BJ (cell line): ENCODE data around the gene CDC73. TPM values are rescaled to one million over a fixed set of nuclear protein-coding genes. Genes with fewer than 3 reads are reported as not detected.
"Not testable (repeated sequence)": the region's sequence is repeated elsewhere in the genome, so short reads cannot be mapped to it uniquely, and the experiment has no call there.

Source experiments
- CTCF ChIA-PET: fragments of 350-600 bp; formaldehyde crosslinking; extraction: SDS; loops from one replicate; lab custom pipeline; 2021; ENCODE audit warnings: antibody characterized with exemption, inconsistent platforms; lab: Yijun Ruan, JAX
- POLR2A ChIA-PET: fragments of 300-600 bp; sonication (Branson Sonifier 250); formaldehyde crosslinking; extraction: SDS; loops from one replicate; lab custom pipeline; 2021; ENCODE audit warnings: antibody characterized with exemption; lab: Charles Lee
- DNase-seq: peaks from one replicate; pipeline ENCODE4 v3.0.0-alpha.2; 2011; ENCODE audit warnings: low read depth
- H3K27me3 ChIP-seq: 2 replicates; pipeline ENCODE4 v1.6.0; 2011; ENCODE audit warnings: low read length; ENCODE audit not compliant: control insufficient read depth, insufficient read depth
- H3K36me3 ChIP-seq: 2 replicates; pipeline ENCODE4 v1.5.1; 2011; ENCODE audit warnings: low read length; ENCODE audit not compliant: control insufficient read depth, insufficient read depth
- H3K4me3 ChIP-seq: 2 replicates; pipeline ENCODE4 v1.5.1; 2011; ENCODE audit warnings: low read depth, mild to moderate bottlenecking, control low read depth, low read length
- polyA plus RNA-seq: library from polyadenylated mRNA; depleted of rRNA; stranded (reverse); fragments of >200 nt; gene quantifications from 2 replicates; pipeline ENCODE4 v1.2.3, GENCODE V29; 2011
- TF ChIP-seq, protein P1 (sequence below): IDR thresholded peaks from 2 replicates; pipeline ENCODE4 v1.5.1; 2011; ENCODE audit warnings: low read depth, mild to moderate bottlenecking, control low read depth, inconsistent platforms, low read length, moderate library complexity; ENCODE audit not compliant: insufficient read depth

CDC73 gene
- polyA plus RNA-seq, 1 experiment, result 16.1 TPM

DNA sequence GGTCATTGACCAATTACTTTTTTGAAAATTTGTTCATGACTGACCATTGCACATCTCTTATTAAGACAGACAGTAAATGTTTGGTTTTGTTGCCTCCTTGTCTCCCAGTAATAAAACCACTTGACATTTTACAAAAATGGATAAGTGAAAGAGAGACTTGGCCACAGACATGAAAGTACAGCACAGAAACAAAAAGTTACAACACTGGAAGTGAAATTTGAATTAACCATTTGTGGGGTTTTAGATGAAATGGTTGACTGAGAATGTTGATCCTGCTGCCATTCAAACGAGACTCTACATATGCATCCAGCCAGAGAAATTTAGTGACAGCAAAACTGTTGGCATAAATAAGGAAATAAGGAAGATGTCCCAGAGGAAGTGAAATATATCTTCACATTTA, 143.9 kb downstream of the CDC73 start:
- Histone ChIP-seq H3K4me3 (no peak overlapping the region), H3K36me3 (peaks cover 2% of the 10 kb centered on the region; the same call in 1 of the 2 replicates), H3K27me3 (no peaks in the 10 kb centered on the region)
- ChIA-PET CTCF (interaction anchor here (0.6 kb wide), 1 partner anchor 119 kb away, joined by 3 read pairs; no protein-coding TSS in a partner anchor), POLR2A (no interaction called here)
- no peak for DNase-seq
- TF ChIP-seq, protein P1, sequence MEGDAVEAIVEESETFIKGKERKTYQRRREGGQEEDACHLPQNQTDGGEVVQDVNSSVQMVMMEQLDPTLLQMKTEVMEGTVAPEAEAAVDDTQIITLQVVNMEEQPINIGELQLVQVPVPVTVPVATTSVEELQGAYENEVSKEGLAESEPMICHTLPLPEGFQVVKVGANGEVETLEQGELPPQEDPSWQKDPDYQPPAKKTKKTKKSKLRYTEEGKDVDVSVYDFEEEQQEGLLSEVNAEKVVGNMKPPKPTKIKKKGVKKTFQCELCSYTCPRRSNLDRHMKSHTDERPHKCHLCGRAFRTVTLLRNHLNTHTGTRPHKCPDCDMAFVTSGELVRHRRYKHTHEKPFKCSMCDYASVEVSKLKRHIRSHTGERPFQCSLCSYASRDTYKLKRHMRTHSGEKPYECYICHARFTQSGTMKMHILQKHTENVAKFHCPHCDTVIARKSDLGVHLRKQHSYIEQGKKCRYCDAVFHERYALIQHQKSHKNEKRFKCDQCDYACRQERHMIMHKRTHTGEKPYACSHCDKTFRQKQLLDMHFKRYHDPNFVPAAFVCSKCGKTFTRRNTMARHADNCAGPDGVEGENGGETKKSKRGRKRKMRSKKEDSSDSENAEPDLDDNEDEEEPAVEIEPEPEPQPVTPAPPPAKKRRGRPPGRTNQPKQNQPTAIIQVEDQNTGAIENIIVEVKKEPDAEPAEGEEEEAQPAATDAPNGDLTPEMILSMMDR, result no peak

DNA sequence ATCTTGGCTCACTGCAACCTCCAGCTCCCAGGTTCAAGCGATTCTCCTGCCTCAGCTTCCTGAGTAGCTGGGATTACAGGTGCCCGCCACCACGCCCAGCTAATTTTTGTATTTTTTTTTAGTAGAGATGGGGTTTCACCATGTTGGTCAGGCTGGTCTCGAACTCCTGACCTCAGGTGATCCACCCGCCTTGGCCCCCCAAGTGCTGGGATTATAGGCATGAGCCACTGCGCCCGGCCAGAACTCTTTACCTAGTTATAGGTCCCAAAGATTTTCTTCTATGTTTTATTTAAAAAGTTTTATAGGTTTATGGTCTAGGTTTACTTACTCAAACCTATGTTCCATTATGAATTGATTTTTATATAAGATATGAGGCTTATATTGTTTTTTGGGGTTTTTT, 145.0 kb downstream of the CDC73 start:
- DNase-seq, H3K27me3 ChIP-seq, POLR2A ChIA-PET, H3K36me3 ChIP-seq, H3K4me3 ChIP-seq, CTCF ChIA-PET: not testable (repeated sequence)

DNA sequence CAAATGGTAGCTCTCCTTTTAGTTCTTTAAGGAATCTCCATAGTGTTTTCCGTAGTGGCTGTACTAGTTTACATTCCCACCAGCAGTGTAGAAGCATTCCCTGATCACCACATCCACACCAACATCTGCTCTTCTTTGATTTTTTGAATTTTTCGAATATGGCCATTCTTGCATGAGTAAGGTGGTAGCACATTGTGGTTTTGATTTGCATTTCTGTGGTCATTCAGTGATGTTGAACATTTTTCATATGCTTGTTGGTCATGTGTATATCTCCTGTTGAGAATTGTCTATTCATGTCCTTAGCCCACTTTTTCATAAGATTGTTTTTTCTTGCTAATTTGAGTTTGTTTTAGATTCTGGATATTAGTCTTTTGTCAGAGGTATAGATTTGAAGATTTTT, 149.2 kb downstream of the CDC73 start:
- H3K4me3 ChIP-seq, result no peak overlapping the region
- TF ChIP-seq, protein P1, result no peak
- H3K27me3 ChIP-seq, result no peaks in the 10 kb centered on the region
- H3K36me3 ChIP-seq, result no peaks in the 10 kb centered on the region
- no peak for DNase-seq
- CTCF ChIA-PET, result no interaction called here
- POLR2A ChIA-PET, result no interaction called here

DNA sequence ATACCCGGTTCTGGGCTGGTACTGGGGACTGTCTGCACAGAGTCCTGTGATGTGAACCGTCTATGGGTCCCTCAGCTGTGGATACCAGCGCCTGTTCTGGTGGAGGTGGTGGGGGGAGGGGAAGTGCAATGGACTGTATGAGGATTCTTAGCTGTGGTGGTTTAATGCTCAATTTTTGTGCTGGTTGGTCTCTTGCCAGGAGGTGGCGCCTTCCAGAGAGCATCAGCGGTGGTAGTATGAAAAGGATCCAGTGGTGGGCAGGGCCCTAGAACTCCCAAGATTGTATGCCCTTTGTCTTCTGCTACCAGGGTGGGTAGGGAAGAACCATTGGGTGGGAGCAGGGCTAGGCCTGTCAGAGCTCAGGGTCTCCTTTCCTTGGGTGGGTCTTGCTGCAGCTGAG, 153.9 kb downstream of the CDC73 start:
- ChIA-PET POLR2A (no interaction called here), CTCF (no interaction called here)

DNA sequence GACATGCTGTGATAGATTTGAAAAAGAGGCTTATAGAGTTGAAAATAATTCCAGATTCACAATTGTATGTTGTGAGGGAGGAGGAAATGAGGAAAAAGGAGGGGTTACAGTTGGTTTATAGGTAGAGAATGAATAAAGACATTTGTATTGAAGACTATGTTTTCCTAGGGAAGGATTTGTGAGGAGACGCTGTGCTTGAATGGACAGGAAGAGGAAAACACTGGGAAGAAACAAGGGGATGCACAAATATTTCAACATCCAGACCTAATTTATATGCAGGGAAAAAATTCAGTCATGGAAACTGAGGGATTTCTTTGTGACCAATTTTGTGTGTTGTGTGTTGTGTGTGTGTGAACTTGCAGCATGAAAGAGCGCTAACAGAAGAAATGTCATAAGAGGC, 157.1 kb downstream of the CDC73 start:
- ChIA-PET POLR2A (no interaction called here), CTCF (no interaction called here)
- H3K27me3 ChIP-seq, result no peaks in the 10 kb centered on the region
- H3K4me3 ChIP-seq, result no peak overlapping the region
- no peak for DNase-seq
- TF ChIP-seq, protein P1, result no peak
- no peaks in the 10 kb centered on the region for H3K36me3 ChIP-seq

More for the DNA sequence above, 153.9 kb downstream of the CDC73 start:
- TF ChIP-seq, protein P1, result no peak
- no peak for DNase-seq
- H3K36me3 ChIP-seq, result no peaks in the 10 kb centered on the region
- no peak overlapping the region for H3K4me3 ChIP-seq
- no peaks in the 10 kb centered on the region for H3K27me3 ChIP-seq

DNA sequence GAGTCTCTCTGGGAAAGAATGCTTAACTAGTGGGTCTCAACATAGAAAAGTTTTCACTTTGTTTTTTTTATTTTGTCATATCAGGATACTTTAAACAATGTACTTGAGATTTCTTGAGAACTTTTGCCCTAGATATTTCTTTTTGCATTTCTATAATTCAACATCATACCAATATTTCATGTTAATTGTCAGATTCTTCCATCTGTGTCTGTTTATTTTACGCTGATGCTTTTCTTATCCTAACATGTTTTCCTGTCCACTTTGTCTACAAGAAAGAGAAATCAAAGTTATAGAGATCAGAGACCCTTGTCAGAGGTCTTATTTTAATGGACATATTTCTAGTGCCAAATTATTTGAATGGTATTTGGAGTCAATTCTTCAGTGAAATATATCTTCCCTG, 160.1 kb downstream of the CDC73 start:
- Histone ChIP-seq H3K27me3 (no peaks in the 10 kb centered on the region), H3K4me3 (no peak overlapping the region), H3K36me3 (no peaks in the 10 kb centered on the region)
- TF ChIP-seq, protein P1, result no peak
- POLR2A ChIA-PET, result no interaction called here
- CTCF ChIA-PET, result interaction anchor here (0.7 kb wide), 1 partner anchor 8 kb away, joined by 3 read pairs; no protein-coding TSS in a partner anchor
- DNase-seq, result no peak
